GM12873 (cell line): ENCODE results near the gene RIGI.

Experiments
- CTCF ChIP-seq: IDR thresholded peaks from 2 replicates; pipeline ENCODE4 v1.5.1; 2012; ENCODE audit warnings: low read depth, mild to moderate bottlenecking, moderate library complexity, low read length, control low read depth; ENCODE audit not compliant: insufficient read depth; ENCODE audit errors: missing control alignments

The RIGI gene

GRCh38 chr9:32500768-32501167 lies 25.2 kb downstream of the RIGI start:
- TF ChIP-seq CTCF, result no peak

DNA sequence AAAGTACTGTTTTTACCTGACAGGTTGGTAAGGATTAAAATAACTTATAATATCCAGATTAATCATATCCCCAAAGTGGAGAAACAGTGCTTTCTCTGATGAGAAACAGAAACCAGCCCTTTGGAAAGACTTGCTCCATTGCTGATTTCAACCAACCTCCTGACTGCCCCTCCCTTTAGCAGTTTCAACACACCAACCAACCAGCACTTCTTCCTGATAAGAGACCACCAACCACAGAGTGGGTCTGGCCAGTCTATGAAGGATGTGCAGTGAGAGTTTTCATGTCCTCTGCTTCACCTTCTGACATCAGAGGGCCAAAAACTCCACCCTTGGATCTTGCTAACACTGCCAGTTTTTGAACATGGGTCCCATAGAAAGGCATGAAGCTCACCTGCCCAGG lies 28.1 kb downstream of the RIGI start:
- no peak for TF ChIP-seq CTCF

- no peak for TF ChIP-seq CTCF
These were observed 35.4 kb downstream of the RIGI start for GRCh38 chr9:32490601-32491000.

DNA sequence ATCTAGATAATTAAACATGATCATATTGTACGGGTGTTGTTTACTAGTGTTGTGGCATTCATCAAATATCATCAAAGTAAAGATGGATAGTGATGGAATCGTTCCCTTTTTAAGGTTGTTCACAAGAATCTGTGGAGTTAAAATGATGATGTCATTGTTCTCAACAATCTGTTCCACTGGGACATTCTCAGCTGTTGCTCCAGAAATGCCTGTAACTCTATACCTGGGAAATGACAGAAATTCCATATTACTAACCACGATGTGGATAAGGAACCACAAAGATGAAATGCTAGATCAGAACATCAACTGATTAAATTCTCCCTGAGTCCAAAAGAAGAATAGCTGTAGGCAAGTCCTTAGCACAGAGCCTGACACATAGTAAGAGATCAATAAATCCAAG lies 38.0 kb downstream of the RIGI start:
- TF ChIP-seq CTCF, result no peak

DNA sequence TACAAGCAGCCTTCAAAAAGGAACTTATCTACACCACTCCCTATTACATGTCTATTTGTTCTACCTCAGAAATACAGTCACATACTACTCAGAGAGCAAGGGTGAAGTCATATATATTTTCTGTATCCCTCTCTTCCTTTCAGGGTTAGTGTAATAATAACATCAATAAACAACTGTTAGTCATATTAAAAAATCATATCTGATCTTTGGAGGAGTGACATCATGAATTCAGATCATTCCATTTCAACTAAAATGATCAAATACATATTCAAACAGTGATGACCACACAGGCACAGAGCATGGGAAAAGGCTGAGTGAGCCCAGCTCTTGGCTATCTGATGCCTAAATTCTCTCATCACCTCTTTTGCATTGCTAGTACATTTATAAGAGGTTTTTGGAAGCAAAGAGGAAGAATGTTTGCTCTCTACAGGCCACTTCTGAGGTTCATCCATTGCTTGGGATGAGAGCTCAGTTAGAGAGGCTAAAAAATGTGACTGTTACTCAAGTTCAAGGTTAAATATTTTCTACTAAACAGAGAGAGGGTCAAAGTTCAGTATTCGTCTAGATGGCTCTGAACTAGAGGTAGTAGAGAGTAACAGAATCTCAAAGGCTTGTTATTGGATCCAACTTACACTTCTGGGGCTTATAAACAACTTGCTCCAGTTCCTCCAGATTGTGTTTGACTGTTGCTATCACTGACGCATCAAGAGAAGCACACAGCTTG lies 39.0 kb downstream of the RIGI start:
- no peak for TF ChIP-seq CTCF

DNA sequence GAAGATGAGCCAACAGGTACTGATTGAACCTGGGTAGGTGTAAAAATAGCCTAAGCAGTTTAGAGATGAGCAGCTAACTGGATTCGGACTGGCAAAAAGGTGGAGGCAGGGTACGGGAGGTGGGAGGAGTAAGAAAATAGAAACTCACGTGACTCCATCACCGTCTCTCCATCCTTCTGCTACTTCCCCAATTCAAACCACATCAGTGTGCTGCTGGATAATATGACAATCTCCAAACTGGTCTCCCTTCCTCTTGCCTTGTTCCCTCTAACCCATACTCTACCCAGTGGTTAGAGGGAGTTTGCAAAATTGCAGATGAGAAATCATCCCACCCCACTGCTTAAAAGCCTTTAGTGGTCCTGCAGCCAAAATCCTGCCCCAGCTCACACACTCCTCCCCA lies 42.7 kb downstream of the RIGI start:
- no peak for TF ChIP-seq CTCF
